ENCODE results near the gene DCAF6. TPM values are rescaled to one million over a fixed set of nuclear protein-coding genes. Genes with fewer than 3 reads are reported as not detected.
A peak's percentile ranks its signal among the peaks of the same experiment; 100 is the strongest.

DCAF6 gene
- polyA plus RNA-seq, 4 donors, result 28.9 to 63.2 (median 35.6) TPM

- Histone ChIP-seq H3K4me3 (ENCODE audit: low read depth in 1 of 3, low read length in 3 of 3) (no peak overlapping the region), H3K27ac (ENCODE audit: low read depth in 1 of 3, low read length in 2 of 3) (no peak overlapping the region), H3K27me3 (ENCODE audit: control insufficient read depth in 3 of 3, insufficient read depth in 3 of 3, low read length in 3 of 3) (no peaks in the 10 kb centered on the region), H3K36me3 (ENCODE audit: control insufficient read depth in 3 of 3, insufficient read depth in 2 of 3, low read depth in 1 of 3, low read length in 3 of 3) (peaks cover 0 to 32% (median 0%) of the 10 kb centered on the region in 3 donors), H3K4me1 (ENCODE audit: control insufficient read depth in 3 of 3, insufficient read depth in 2 of 3, low read depth in 1 of 3, low read length in 2 of 3) (no peaks in the 10 kb centered on the region), H3K9me3 (ENCODE audit: control insufficient read depth in 2 of 2, insufficient read depth in 1 of 2, low read depth in 1 of 2, low read length in 1 of 2) (no peaks in the 10 kb centered on the region)
- no peak for DNase-seq
- FAIRE-seq, result no peak
- whole genome bisulfite sequencing, 3 donors, result 72 to 82% (median 75%) methylated on average over 1 of the region's 1 CpG
Measured at GRCh38 chr1:168102487-168102886, 166.0 kb downstream of the DCAF6 start.

GRCh38 chr1:168104535-168104934 lies 168.1 kb downstream of the DCAF6 start:
- Histone ChIP-seq H3K4me3 (ENCODE audit: low read depth in 1 of 3, low read length in 3 of 3) (no peak overlapping the region), H3K9me3 (ENCODE audit: control insufficient read depth in 2 of 2, insufficient read depth in 1 of 2, low read depth in 1 of 2, low read length in 1 of 2) (no peaks in the 10 kb centered on the region), H3K36me3 (ENCODE audit: control insufficient read depth in 3 of 3, insufficient read depth in 2 of 3, low read depth in 1 of 3, low read length in 3 of 3) (peaks cover 0 to 15% (median 0%) of the 10 kb centered on the region in 3 donors), H3K27ac (ENCODE audit: low read depth in 1 of 3, low read length in 2 of 3) (no peak overlapping the region), H3K27me3 (ENCODE audit: control insufficient read depth in 3 of 3, insufficient read depth in 3 of 3, low read length in 3 of 3) (no peaks in the 10 kb centered on the region), H3K4me1 (ENCODE audit: control insufficient read depth in 3 of 3, insufficient read depth in 2 of 3, low read depth in 1 of 3, low read length in 2 of 3) (no peaks in the 10 kb centered on the region)
- 83 to 88% (median 86%) methylated on average over 11 of the region's 11 CpGs for WGBS, 3 donors
- FAIRE-seq (no peak), DNase-seq (no peak)

DNA sequence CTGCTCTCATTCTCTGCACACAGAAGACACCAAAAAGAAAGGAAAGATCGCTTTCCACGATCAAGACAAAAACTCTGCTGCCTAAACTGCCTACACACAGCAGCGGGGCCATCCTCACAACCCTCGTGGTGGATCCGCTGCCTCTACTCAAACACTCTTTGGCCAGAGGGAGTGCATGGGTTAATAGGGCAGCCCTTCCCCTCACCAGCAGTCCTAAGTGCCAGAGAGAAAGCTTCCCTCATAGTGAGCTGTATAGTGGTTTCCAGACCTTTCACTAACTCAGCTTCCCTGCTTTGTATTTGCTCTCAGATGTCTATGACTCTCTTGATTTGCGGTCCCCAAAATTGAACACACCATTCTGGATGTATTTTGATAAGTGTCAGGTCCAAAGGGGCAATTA lies 169.4 kb downstream of the DCAF6 start:
- H3K27me3 ChIP-seq (ENCODE audit: control insufficient read depth in 3 of 3, insufficient read depth in 3 of 3, low read length in 3 of 3), result no peaks in the 10 kb centered on the region
- no peak overlapping the region for H3K27ac ChIP-seq (ENCODE audit: low read depth in 1 of 3, low read length in 2 of 3)
- no peak for DNase-seq
- FAIRE-seq, result no peak
- peaks cover 0 to 15% (median 0%) of the 10 kb centered on the region in 3 donors for H3K36me3 ChIP-seq (ENCODE audit: control insufficient read depth in 3 of 3, insufficient read depth in 2 of 3, low read depth in 1 of 3, low read length in 3 of 3)
- no peaks in the 10 kb centered on the region for H3K9me3 ChIP-seq (ENCODE audit: control insufficient read depth in 2 of 2, insufficient read depth in 1 of 2, low read depth in 1 of 2, low read length in 1 of 2)
- no peak overlapping the region for H3K4me3 ChIP-seq (ENCODE audit: low read depth in 1 of 3, low read length in 3 of 3)
- 90 to 95% (median 93%) methylated on average over 6 of the region's 6 CpGs for whole genome bisulfite sequencing, 3 donors
- H3K4me1 ChIP-seq (ENCODE audit: control insufficient read depth in 3 of 3, insufficient read depth in 2 of 3, low read depth in 1 of 3, low read length in 2 of 3), result no peaks in the 10 kb centered on the region

- Histone ChIP-seq H3K27ac (ENCODE audit: low read depth in 1 of 3, low read length in 2 of 3) (no peak overlapping the region), H3K9me3 (ENCODE audit: control insufficient read depth in 2 of 2, insufficient read depth in 1 of 2, low read depth in 1 of 2, low read length in 1 of 2) (no peaks in the 10 kb centered on the region), H3K4me3 (ENCODE audit: low read depth in 1 of 3, low read length in 3 of 3) (no peak overlapping the region), H3K36me3 (ENCODE audit: control insufficient read depth in 3 of 3, insufficient read depth in 2 of 3, low read depth in 1 of 3, low read length in 3 of 3) (peaks cover 0 to 15% (median 0%) of the 10 kb centered on the region in 3 donors), H3K4me1 (ENCODE audit: control insufficient read depth in 3 of 3, insufficient read depth in 2 of 3, low read depth in 1 of 3, low read length in 2 of 3) (no peaks in the 10 kb centered on the region), H3K27me3 (ENCODE audit: control insufficient read depth in 3 of 3, insufficient read depth in 3 of 3, low read length in 3 of 3) (no peaks in the 10 kb centered on the region)
- DNase-seq (no peak), FAIRE-seq (no peak)
- 86 to 90% (median 88%) methylated on average over 8 of the region's 8 CpGs for WGBS, 3 donors
Measured at GRCh38 chr1:168106274-168106673, 169.8 kb downstream of the DCAF6 start.

- Histone ChIP-seq H3K27me3 (ENCODE audit: control insufficient read depth in 3 of 3, insufficient read depth in 3 of 3, low read length in 3 of 3) (no peaks in the 10 kb centered on the region), H3K36me3 (ENCODE audit: control insufficient read depth in 3 of 3, insufficient read depth in 2 of 3, low read depth in 1 of 3, low read length in 3 of 3) (no peaks in the 10 kb centered on the region), H3K27ac (ENCODE audit: low read depth in 1 of 3, low read length in 2 of 3) (no peak overlapping the region), H3K4me1 (ENCODE audit: control insufficient read depth in 3 of 3, insufficient read depth in 2 of 3, low read depth in 1 of 3, low read length in 2 of 3) (peaks cover 1 to 7% (median 2%) of the 10 kb centered on the region in 3 donors), H3K4me3 (ENCODE audit: low read depth in 1 of 3, low read length in 3 of 3) (no peak overlapping the region), H3K9me3 (ENCODE audit: control insufficient read depth in 2 of 2, insufficient read depth in 1 of 2, low read depth in 1 of 2, low read length in 1 of 2) (no peaks in the 10 kb centered on the region)
- FAIRE-seq (no peak), DNase-seq (no peak)
- 80 to 87% (median 84%) methylated on average over 7 of the region's 7 CpGs for WGBS, 3 donors
Measured at GRCh38 chr1:168110896-168111545, 174.5 kb downstream of the DCAF6 start.

- Histone ChIP-seq H3K27me3 (ENCODE audit: control insufficient read depth in 3 of 3, insufficient read depth in 3 of 3, low read length in 3 of 3) (no peaks in the 10 kb centered on the region), H3K4me3 (ENCODE audit: low read depth in 1 of 3, low read length in 3 of 3) (no peak overlapping the region), H3K27ac (ENCODE audit: low read depth in 1 of 3, low read length in 2 of 3) (no peak overlapping the region), H3K4me1 (ENCODE audit: control insufficient read depth in 3 of 3, insufficient read depth in 2 of 3, low read depth in 1 of 3, low read length in 2 of 3) (peaks cover 3 to 24% (median 8%) of the 10 kb centered on the region in 3 donors), H3K36me3 (ENCODE audit: control insufficient read depth in 3 of 3, insufficient read depth in 2 of 3, low read depth in 1 of 3, low read length in 3 of 3) (no peaks in the 10 kb centered on the region), H3K9me3 (ENCODE audit: control insufficient read depth in 2 of 2, insufficient read depth in 1 of 2, low read depth in 1 of 2, low read length in 1 of 2) (no peaks in the 10 kb centered on the region)
- FAIRE-seq (no peak), DNase-seq (no peak)
- 90 to 94% (median 92%) methylated on average over 6 of the region's 6 CpGs for WGBS, 3 donors
Measured at GRCh38 chr1:168112673-168113305, 176.3 kb downstream of the DCAF6 start.

- Histone ChIP-seq H3K4me3 (ENCODE audit: low read depth in 1 of 3, low read length in 3 of 3) (no peak overlapping the region), H3K9me3 (ENCODE audit: control insufficient read depth in 2 of 2, insufficient read depth in 1 of 2, low read depth in 1 of 2, low read length in 1 of 2) (peaks cover 0 to 5% of the 10 kb centered on the region in 2 donors), H3K27ac (ENCODE audit: low read depth in 1 of 3, low read length in 2 of 3) (no peak overlapping the region), H3K4me1 (ENCODE audit: control insufficient read depth in 3 of 3, insufficient read depth in 2 of 3, low read depth in 1 of 3, low read length in 2 of 3) (peaks cover 3 to 24% (median 8%) of the 10 kb centered on the region in 3 donors), H3K36me3 (ENCODE audit: control insufficient read depth in 3 of 3, insufficient read depth in 2 of 3, low read depth in 1 of 3, low read length in 3 of 3) (peaks cover 0 to 3% (median 0%) of the 10 kb centered on the region in 3 donors), H3K27me3 (ENCODE audit: control insufficient read depth in 3 of 3, insufficient read depth in 3 of 3, low read length in 3 of 3) (no peaks in the 10 kb centered on the region)
- WGBS, 3 donors, result 30 to 51% (median 31%) methylated on average over 6 of the region's 6 CpGs
- DNase-seq (peak in 1 of 2 donors; percentile 9), FAIRE-seq (no peak)
Measured at GRCh38 chr1:168114845-168115244, 178.4 kb downstream of the DCAF6 start.

GRCh38 chr1:168116327-168116799 lies 179.9 kb downstream of the DCAF6 start:
- no peaks in the 10 kb centered on the region for H3K27me3 ChIP-seq (ENCODE audit: control insufficient read depth in 3 of 3, insufficient read depth in 3 of 3, low read length in 3 of 3)

More at GRCh38 chr1:168116327-168116799, 179.9 kb downstream of the DCAF6 start:
- Histone ChIP-seq H3K27ac (ENCODE audit: low read depth in 1 of 3, low read length in 2 of 3) (peak overlapping the region in 2 of 3 donors; percentile 54 to 66), H3K4me1 (ENCODE audit: control insufficient read depth in 3 of 3, insufficient read depth in 2 of 3, low read depth in 1 of 3, low read length in 2 of 3) (peaks cover 3 to 24% (median 8%) of the 10 kb centered on the region in 3 donors), H3K9me3 (ENCODE audit: control insufficient read depth in 2 of 2, insufficient read depth in 1 of 2, low read depth in 1 of 2, low read length in 1 of 2) (peaks cover 0 to 11% of the 10 kb centered on the region in 2 donors), H3K36me3 (ENCODE audit: control insufficient read depth in 3 of 3, insufficient read depth in 2 of 3, low read depth in 1 of 3, low read length in 3 of 3) (peaks cover 0 to 4% (median 0%) of the 10 kb centered on the region in 3 donors), H3K4me3 (ENCODE audit: low read depth in 1 of 3, low read length in 3 of 3) (no peak overlapping the region)
- WGBS, 3 donors, result 15 to 57% (median 32%) methylated on average over 6 of the region's 6 CpGs
- FAIRE-seq, result no peak
- DNase-seq, result peak; percentile 78 to 80
